Subcutaneous adipose tissue (tissue), 4 donors: ENCODE measurements around the gene TMEM72. TPM values are rescaled to one million over a fixed set of nuclear protein-coding genes. Genes with fewer than 3 reads are reported as not detected.

Experiments used
- total RNA-seq, 4 donors: library from RNA; depleted of rRNA; stranded (reverse); fragments of >200 nt; gene quantifications; one replicate each; pipeline ENCODE4 v1.1.0, GENCODE V29; 2016
- TF ChIP-seq, protein P1 (sequence below): fragments of 450-650 bp; IDR thresholded peaks from one replicate; pipeline ENCODE4 v1.5.1; 2016; ENCODE audit warnings: low read depth, mild to moderate bottlenecking, control low read depth, antibody characterized with exemption, moderate library complexity

TMEM72 gene
- total RNA-seq, 4 donors from 2014 or later, result not detected

GRCh38 chr10:44967616-44968015 is 56.5 kb downstream of the TMEM72 start:
- TF ChIP-seq, protein P1, sequence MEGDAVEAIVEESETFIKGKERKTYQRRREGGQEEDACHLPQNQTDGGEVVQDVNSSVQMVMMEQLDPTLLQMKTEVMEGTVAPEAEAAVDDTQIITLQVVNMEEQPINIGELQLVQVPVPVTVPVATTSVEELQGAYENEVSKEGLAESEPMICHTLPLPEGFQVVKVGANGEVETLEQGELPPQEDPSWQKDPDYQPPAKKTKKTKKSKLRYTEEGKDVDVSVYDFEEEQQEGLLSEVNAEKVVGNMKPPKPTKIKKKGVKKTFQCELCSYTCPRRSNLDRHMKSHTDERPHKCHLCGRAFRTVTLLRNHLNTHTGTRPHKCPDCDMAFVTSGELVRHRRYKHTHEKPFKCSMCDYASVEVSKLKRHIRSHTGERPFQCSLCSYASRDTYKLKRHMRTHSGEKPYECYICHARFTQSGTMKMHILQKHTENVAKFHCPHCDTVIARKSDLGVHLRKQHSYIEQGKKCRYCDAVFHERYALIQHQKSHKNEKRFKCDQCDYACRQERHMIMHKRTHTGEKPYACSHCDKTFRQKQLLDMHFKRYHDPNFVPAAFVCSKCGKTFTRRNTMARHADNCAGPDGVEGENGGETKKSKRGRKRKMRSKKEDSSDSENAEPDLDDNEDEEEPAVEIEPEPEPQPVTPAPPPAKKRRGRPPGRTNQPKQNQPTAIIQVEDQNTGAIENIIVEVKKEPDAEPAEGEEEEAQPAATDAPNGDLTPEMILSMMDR, result no peak

GRCh38 chr10:44968091-44968490 is 57.0 kb downstream of the TMEM72 start:
- TF ChIP-seq, protein P1, result no peak

GRCh38 chr10:44968500-44969400 is 57.6 kb downstream of the TMEM72 start:
- TF ChIP-seq, protein P1, result no peak

DNA sequence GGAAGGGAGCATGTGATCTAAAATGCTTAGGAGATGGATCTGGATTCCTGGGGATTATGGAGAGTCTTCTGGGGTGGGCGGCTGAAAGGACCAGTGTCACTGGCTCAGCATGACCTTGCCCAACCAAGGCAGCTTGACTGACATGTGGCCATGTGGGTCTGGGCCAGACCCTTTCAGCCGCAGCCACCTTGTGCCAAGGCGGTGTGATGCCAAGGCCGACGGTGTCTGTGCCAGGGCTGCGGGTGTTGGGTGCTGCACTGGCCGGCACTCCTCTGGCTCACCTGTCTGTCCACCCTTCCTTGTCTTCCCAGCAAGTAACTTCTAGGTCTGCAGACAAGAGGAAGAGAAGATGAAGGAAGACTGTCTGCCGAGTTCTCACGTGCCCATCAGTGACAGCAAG is 58.7 kb downstream of the TMEM72 start:
- TF ChIP-seq, protein P1, result no peak

GRCh38 chr10:44970812-44971395 is 59.8 kb downstream of the TMEM72 start:
- TF ChIP-seq, protein P1, result no peak

DNA sequence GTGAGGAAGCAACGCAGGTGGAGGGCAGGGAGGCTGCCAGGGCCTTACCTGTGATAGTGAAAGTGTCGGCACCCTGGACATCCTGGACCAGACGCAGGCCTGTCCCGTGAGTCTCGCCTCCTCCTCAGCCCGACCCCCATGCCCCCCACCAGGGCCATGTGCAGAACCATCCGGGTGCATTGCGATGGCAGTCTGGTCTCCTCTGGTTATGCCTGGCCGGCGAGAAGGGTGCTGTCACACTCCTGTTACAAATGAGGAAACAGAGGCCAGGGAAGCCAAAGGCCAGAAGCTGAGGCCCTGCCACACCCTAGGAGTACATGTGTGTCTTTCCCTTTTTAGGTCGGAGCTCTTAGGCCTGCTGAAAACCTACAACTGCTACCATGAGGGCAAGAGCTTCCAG is 60.3 kb downstream of the TMEM72 start:
- TF ChIP-seq, protein P1, result no peak
